Body of pancreas (tissue), 4 donors: ENCODE data around the gene AKTIP.

ENCODE experiments used
- CTCF ChIP-seq, 7 experiments: fragments of 450-650 bp in 4 of 7; fragments of 200-600 bp in 3 of 7; sonication (generic) in 3 of 7; IDR thresholded peaks; one replicate each; pipeline ENCODE4 v1.5.1; 2016 to 2019; ENCODE audit warnings: antibody characterized with exemption in 7 of 7
- POLR2A ChIP-seq, 3 donors: fragments of 450-650 bp; IDR thresholded peaks; one replicate each; pipeline ENCODE4 v1.6.1; 2016; ENCODE audit warnings: antibody characterized with exemption in 3 of 3, mild to moderate bottlenecking in 2 of 3

GRCh38 chr16:53511084-53511402 lies 8.0 kb upstream of the AKTIP start:
- TF ChIP-seq CTCF (IDR thresholded peaks at IDR 0.05) = no peak
- TF ChIP-seq POLR2A (IDR thresholded peaks at IDR 0.05) = no peak
